Measurements from ENCODE around the gene CLPX.

DNA sequence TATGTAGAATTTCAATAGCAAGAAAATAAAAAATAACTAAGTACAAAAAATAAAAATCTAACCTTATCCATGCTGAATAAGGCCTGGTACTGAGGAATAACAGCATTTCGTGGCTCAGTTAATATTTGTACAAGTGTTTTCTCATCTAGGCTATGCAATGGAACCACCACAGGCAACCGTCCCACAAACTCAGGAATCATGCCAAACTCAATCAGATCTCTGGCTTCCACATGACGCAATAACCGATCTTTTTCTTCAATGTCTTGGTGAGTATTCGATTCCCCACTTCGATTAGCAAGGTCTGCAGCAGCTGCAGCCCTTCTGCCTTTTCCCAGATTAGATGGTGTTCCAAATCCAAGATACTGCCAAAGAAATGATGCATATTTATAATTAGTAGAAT lies 30.4 kb downstream of the CLPX start:
- TF ChIP-seq, protein P1, sequence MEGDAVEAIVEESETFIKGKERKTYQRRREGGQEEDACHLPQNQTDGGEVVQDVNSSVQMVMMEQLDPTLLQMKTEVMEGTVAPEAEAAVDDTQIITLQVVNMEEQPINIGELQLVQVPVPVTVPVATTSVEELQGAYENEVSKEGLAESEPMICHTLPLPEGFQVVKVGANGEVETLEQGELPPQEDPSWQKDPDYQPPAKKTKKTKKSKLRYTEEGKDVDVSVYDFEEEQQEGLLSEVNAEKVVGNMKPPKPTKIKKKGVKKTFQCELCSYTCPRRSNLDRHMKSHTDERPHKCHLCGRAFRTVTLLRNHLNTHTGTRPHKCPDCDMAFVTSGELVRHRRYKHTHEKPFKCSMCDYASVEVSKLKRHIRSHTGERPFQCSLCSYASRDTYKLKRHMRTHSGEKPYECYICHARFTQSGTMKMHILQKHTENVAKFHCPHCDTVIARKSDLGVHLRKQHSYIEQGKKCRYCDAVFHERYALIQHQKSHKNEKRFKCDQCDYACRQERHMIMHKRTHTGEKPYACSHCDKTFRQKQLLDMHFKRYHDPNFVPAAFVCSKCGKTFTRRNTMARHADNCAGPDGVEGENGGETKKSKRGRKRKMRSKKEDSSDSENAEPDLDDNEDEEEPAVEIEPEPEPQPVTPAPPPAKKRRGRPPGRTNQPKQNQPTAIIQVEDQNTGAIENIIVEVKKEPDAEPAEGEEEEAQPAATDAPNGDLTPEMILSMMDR (IDR thresholded peaks at IDR 0.05), result no peak
- TF ChIP-seq EZH2 (IDR thresholded peaks at IDR 0.05) (no peak), EZH2phosphoT487 (IDR thresholded peaks at IDR 0.05) (no peak)
